OCI-LY3 (cell line): ENCODE results near the gene KDM5B.

Source experiments
- H2AFZ ChIP-seq: fragments of 200-600, 300-600 bp; shearing (Covaris generic); 2 replicates; pipeline ENCODE4 v1.6.0; 2014; ENCODE audit warnings: antibody characterized with exemption, low read depth, low read length
- H3K27ac ChIP-seq: fragments of 200-600, 300-600 bp; sonication (generic); 2 replicates; pipeline ENCODE4 v1.5.1; 2014; ENCODE audit warnings: mild to moderate bottlenecking, low read length, moderate library complexity, mixed read lengths
- H3K27me3 ChIP-seq: fragments of 200-600, 300-600 bp; sonication (generic); 2 replicates; pipeline ENCODE4 v1.6.1; 2014; ENCODE audit warnings: low read depth, low read length, mixed read lengths
- H3K36me3 ChIP-seq: fragments of 200-600, 300-600 bp; sonication (generic); replicated peaks from 2 replicates; pipeline ENCODE3; 2014; ENCODE audit warnings: low read depth, low read length, mixed read lengths
- H3K4me1 ChIP-seq: fragments of 300-600, 200-600 bp; sonication (generic); 2 replicates; pipeline ENCODE4 v1.6.1; 2014; ENCODE audit warnings: low read length, mixed read lengths
- H3K4me2 ChIP-seq: fragments of 200-600, 300-600 bp; sonication (generic); 2 replicates; pipeline ENCODE4 v1.6.1; 2014; ENCODE audit warnings: low read length, mixed read lengths
- H3K4me3 ChIP-seq: fragments of 300-600, 200-600 bp; sonication (generic); 2 replicates; pipeline ENCODE4 v1.5.1; 2014; ENCODE audit warnings: antibody characterized with exemption, mild to moderate bottlenecking, low read length, moderate library complexity
- H3K79me2 ChIP-seq: fragments of 300-600, 200-600 bp; shearing (Covaris generic); 2 replicates; pipeline ENCODE4 v1.6.1; 2014; ENCODE audit warnings: mild to moderate bottlenecking, low read length, mixed read lengths
- H3K9ac ChIP-seq: fragments of 300-600, 200-600 bp; shearing (Covaris generic); 2 replicates; pipeline ENCODE4 v1.6.0; 2014; ENCODE audit warnings: mild to moderate bottlenecking, low read length, moderate library complexity
- H3K9me3 ChIP-seq: fragments of 200-600, 300-600 bp; shearing (Covaris generic); 2 replicates; pipeline ENCODE4 v1.6.1; 2014; ENCODE audit warnings: low read length, mixed read lengths; ENCODE audit not compliant: insufficient read depth
- H4K20me1 ChIP-seq: fragments of 200-600, 300-600 bp; sonication (generic); 2 replicates; pipeline ENCODE4 v1.6.1; 2016; ENCODE audit warnings: low read length, mixed read lengths; ENCODE audit not compliant: insufficient read depth
- EZH2phosphoT487 ChIP-seq: fragments of 200-600 bp; shearing (Covaris generic); IDR thresholded peaks from 2 replicates; pipeline ENCODE4 v1.6.1; 2018; ENCODE audit warnings: antibody characterized with exemption, mixed run types, low read depth
- TF ChIP-seq, protein P1 (sequence below): fragments of 200-600, 300-600 bp; sonication (generic); IDR thresholded peaks from 2 replicates; pipeline ENCODE4 v1.5.1; 2014; ENCODE audit warnings: antibody characterized with exemption, low read length, low read depth

The KDM5B gene

GRCh38 chr1:202812176-202813026, 4.2 kb upstream of the KDM5B start:
- Histone ChIP-seq H4K20me1 (no peaks in the 10 kb centered on the region), H3K27me3 (peaks cover 40% of the 10 kb centered on the region), H2AFZ (no peak overlapping the region), H3K4me2 (peak overlapping the region; percentile 83), H3K79me2 (peaks cover 8% of the 10 kb centered on the region), H3K9me3 (no peaks in the 10 kb centered on the region), H3K4me1 (peaks cover 10% of the 10 kb centered on the region), H3K36me3 (no peaks in the 10 kb centered on the region), H3K9ac (no peak overlapping the region), H3K4me3 (peak overlapping the region; percentile 81; the same call in 1 of the 2 replicates), H3K27ac (no peak overlapping the region)
- TF ChIP-seq, protein P1, sequence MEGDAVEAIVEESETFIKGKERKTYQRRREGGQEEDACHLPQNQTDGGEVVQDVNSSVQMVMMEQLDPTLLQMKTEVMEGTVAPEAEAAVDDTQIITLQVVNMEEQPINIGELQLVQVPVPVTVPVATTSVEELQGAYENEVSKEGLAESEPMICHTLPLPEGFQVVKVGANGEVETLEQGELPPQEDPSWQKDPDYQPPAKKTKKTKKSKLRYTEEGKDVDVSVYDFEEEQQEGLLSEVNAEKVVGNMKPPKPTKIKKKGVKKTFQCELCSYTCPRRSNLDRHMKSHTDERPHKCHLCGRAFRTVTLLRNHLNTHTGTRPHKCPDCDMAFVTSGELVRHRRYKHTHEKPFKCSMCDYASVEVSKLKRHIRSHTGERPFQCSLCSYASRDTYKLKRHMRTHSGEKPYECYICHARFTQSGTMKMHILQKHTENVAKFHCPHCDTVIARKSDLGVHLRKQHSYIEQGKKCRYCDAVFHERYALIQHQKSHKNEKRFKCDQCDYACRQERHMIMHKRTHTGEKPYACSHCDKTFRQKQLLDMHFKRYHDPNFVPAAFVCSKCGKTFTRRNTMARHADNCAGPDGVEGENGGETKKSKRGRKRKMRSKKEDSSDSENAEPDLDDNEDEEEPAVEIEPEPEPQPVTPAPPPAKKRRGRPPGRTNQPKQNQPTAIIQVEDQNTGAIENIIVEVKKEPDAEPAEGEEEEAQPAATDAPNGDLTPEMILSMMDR, result no peak
- no peak for TF ChIP-seq EZH2phosphoT487

DNA sequence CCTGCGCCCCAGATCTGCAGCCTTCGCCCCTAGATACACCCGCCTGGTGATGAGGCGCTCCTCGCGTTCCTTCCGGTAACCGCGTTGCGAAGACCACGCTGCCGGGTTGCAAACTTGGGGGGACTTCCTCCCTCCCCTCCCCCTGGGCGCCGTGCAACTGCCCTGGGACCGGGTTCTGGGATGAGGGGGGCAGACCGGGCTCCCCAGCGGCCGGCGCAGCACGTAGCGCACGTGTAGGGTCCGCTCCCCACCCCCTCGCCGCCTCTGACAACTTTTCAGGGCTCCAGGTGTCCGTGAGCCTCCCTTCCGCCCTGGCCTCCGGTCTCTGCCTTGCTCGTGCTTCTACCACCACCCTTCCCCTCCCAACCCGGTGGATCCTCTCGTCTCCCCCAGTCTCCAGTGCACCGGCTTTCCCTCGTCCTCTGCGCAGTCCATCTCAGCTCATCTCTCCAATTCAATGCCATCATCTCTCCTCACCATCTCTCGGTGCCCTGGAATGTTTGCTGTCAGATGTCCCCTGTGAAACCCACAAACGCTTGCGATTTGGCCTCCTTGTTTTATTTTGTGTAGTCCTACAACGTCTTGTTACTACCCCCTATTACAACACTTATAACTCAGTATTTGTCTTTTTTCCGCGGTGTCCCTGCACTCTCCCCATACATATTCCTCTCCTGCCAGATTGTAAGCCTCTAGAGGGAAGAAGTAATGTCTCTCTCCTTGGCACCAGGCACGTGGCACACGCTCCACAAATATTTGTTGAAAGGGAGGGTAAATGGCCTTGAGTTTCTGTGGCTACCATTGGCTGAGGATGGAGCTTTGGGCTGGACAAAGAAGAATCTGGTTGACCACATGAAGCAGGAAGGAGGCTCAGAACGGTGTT, 3.3 kb upstream of the KDM5B start:
- Histone ChIP-seq H3K9me3 (no peaks in the 10 kb centered on the region), H4K20me1 (peaks cover under 1% of the 10 kb centered on the region; the same call in 1 of the 2 replicates), H2AFZ (peak overlapping the region; percentile 70), H3K79me2 (peaks cover 17% of the 10 kb centered on the region), H3K27ac (no peak overlapping the region), H3K4me3 (peak overlapping the region; percentile 81), H3K4me2 (peak overlapping the region; percentile 83), H3K36me3 (no peaks in the 10 kb centered on the region), H3K4me1 (peaks cover 10% of the 10 kb centered on the region), H3K9ac (peak overlapping the region; percentile 66), H3K27me3 (peaks cover 35% of the 10 kb centered on the region)
- TF ChIP-seq, protein P1, result no peak
- TF ChIP-seq EZH2phosphoT487, result no peak

- Histone ChIP-seq H3K4me3 (peak within 1 kb of the TSS; percentile 81), H3K9ac (peak within 1 kb of the TSS; percentile 66), H3K27me3 (peaks cover 30% of the 10 kb centered on the region), H3K79me2 (peaks cover 24% of the 10 kb centered on the region), H3K36me3 (no peaks in the 10 kb centered on the region), H4K20me1 (peaks cover 3% of the 10 kb centered on the region; the same call in 1 of the 2 replicates), H3K4me1 (peaks cover 18% of the 10 kb centered on the region), H3K27ac (no peak within 1 kb of the TSS), H3K4me2 (peak within 1 kb of the TSS; percentile 94), H2AFZ (peak within 1 kb of the TSS; percentile 96), H3K9me3 (no peaks in the 10 kb centered on the region)
- TF ChIP-seq, protein P1, result no peak
- TF ChIP-seq EZH2phosphoT487, result no peak
Observed at GRCh38 chr1:202810615-202811295, 2.5 kb upstream of the KDM5B start, which contains the start of gene PCAT6. Gene PCAT6, plus strand, starts transcription at chr1:202810954.
